H9 (cell line): ENCODE results near the gene NPAS2. TPM values are rescaled to one million over a fixed set of nuclear protein-coding genes. Genes with fewer than 3 reads are reported as not detected.

ENCODE experiments used
- DNase-seq: peaks from one replicate; pipeline ENCODE4 v3.0.0-alpha.2; 2017
- H2AFZ ChIP-seq: one replicate; pipeline ENCODE4 v1.6.1; 2013; ENCODE audit warnings: mild to moderate bottlenecking, low read length, control low read depth, moderate library complexity
- H2AK5ac ChIP-seq: 2 replicates; pipeline ENCODE4 v1.6.1; 2013; ENCODE audit warnings: low read length, control low read depth, mixed read lengths; ENCODE audit not compliant: insufficient read length
- H2BK120ac ChIP-seq: one replicate; pipeline ENCODE4 v1.6.1; 2013; ENCODE audit warnings: low read depth, mild to moderate bottlenecking, low read length, control low read depth, inconsistent platforms; ENCODE audit not compliant: poor library complexity, severe bottlenecking
- H2BK12ac ChIP-seq: 2 replicates; pipeline ENCODE4 v1.6.1; 2013; ENCODE audit warnings: low read length, control low read depth, mixed read lengths, low read depth; ENCODE audit not compliant: insufficient read length
- H2BK15ac ChIP-seq: 2 replicates; pipeline ENCODE4 v1.6.1; 2013; ENCODE audit warnings: low read depth, low read length, control low read depth
- H2BK20ac ChIP-seq: one replicate; pipeline ENCODE4 v1.6.1; 2013; ENCODE audit warnings: low read depth, mild to moderate bottlenecking, low read length, control low read depth, inconsistent platforms; ENCODE audit not compliant: poor library complexity, severe bottlenecking
- H2BK5ac ChIP-seq: 2 replicates; pipeline ENCODE4 v1.6.1; 2013; ENCODE audit warnings: low read length, control low read depth, mixed read lengths; ENCODE audit not compliant: insufficient read length
- H3K14ac ChIP-seq: 2 replicates; pipeline ENCODE4 v1.6.1; 2013; ENCODE audit warnings: low read length, control low read depth; ENCODE audit not compliant: insufficient read depth
- H3K18ac ChIP-seq: 2 replicates; pipeline ENCODE4 v1.6.1; 2013; ENCODE audit warnings: low read depth, mild to moderate bottlenecking, mixed read lengths, low read length, control low read depth; ENCODE audit not compliant: insufficient read length
- H3K23ac ChIP-seq: 2 replicates; pipeline ENCODE4 v1.6.1; 2013; ENCODE audit warnings: low read length, control low read depth, mixed read lengths, low read depth; ENCODE audit not compliant: insufficient read length
- H3K23me2 ChIP-seq: 2 replicates; pipeline ENCODE4 v1.6.1; 2013; ENCODE audit warnings: low read depth, mild to moderate bottlenecking, mixed read lengths, low read length, control low read depth; ENCODE audit not compliant: insufficient read length, poor library complexity, severe bottlenecking
- H3K27ac ChIP-seq: 2 replicates; pipeline ENCODE4 v1.5.1; 2013; ENCODE audit warnings: low read length, control low read depth, mixed read lengths, low read depth; ENCODE audit not compliant: insufficient read length
- H3K27me3 ChIP-seq: 2 replicates; pipeline ENCODE4 v1.6.1; 2013; ENCODE audit warnings: low read length, control low read depth, inconsistent platforms; ENCODE audit not compliant: insufficient read depth
- H3K4ac ChIP-seq: 2 replicates; pipeline ENCODE4 v1.6.1; 2013; ENCODE audit warnings: low read depth, mild to moderate bottlenecking, control low read depth, inconsistent platforms, low read length, moderate library complexity
- H3K4me1 ChIP-seq: 2 replicates; pipeline ENCODE4 v1.6.1; 2013; ENCODE audit warnings: low read length, control low read depth, inconsistent platforms; ENCODE audit not compliant: insufficient read depth
- H3K4me2 ChIP-seq: 2 replicates; pipeline ENCODE4 v1.6.1; 2013; ENCODE audit warnings: low read length, control low read depth, mixed read lengths; ENCODE audit not compliant: insufficient read length, insufficient read depth
- H3K56ac ChIP-seq: 2 replicates; pipeline ENCODE4 v1.6.1; 2013; ENCODE audit warnings: low read depth, mild to moderate bottlenecking, mixed read lengths, low read length, control low read depth; ENCODE audit not compliant: insufficient read length
- H3K79me1 ChIP-seq: 2 replicates; pipeline ENCODE4 v1.6.1; 2013; ENCODE audit warnings: low read depth, mild to moderate bottlenecking, moderate library complexity, low read length, control low read depth, inconsistent platforms; ENCODE audit not compliant: insufficient read depth, poor library complexity, severe bottlenecking
- H3K79me2 ChIP-seq: 2 replicates; pipeline ENCODE4 v1.6.1; 2013; ENCODE audit warnings: low read length, control low read depth, inconsistent platforms; ENCODE audit not compliant: insufficient read depth
- H3K9ac ChIP-seq: 2 replicates; pipeline ENCODE4 v1.6.1; 2013; ENCODE audit warnings: low read length, control low read depth, mixed read lengths; ENCODE audit not compliant: insufficient read length; ENCODE audit errors: extremely low read depth
- H3K9me3 ChIP-seq: one replicate; pipeline ENCODE4 v1.6.1; 2013; ENCODE audit warnings: low read depth, low read length, inconsistent platforms; ENCODE audit not compliant: control insufficient read depth
- H3T11ph ChIP-seq: one replicate; pipeline ENCODE4 v1.6.1; 2013; ENCODE audit warnings: mild to moderate bottlenecking, low read length, control low read depth, inconsistent platforms
- H4K20me1 ChIP-seq: one replicate; pipeline ENCODE4 v1.6.1; 2013; ENCODE audit not compliant: control insufficient read depth, insufficient read length, insufficient read depth
- H4K5ac ChIP-seq: 2 replicates; pipeline ENCODE4 v1.6.1; 2013; ENCODE audit warnings: low read depth, mild to moderate bottlenecking, mixed read lengths, low read length, control low read depth; ENCODE audit not compliant: insufficient read length
- H4K8ac ChIP-seq: replicated peaks from 2 replicates; pipeline ENCODE4 v1.6.1; 2013; ENCODE audit warnings: low read length, control low read depth, mixed read lengths, low read depth; ENCODE audit not compliant: insufficient read length
- H4K91ac ChIP-seq: 2 replicates; pipeline ENCODE4 v1.6.1; 2013; ENCODE audit warnings: low read depth, mild to moderate bottlenecking, moderate library complexity, mixed read lengths, low read length, control low read depth; ENCODE audit not compliant: insufficient read length
- H3K27ac Mint-ChIP-seq, 3 experiments: 2 replicates in 2 of 3; 3 replicates in 1 of 3; pipeline ENCODE4 v1.8.0; 2020 to 2021; ENCODE audit warnings: mixed read lengths in 3 of 3, mild to moderate bottlenecking in 1 of 3, moderate library complexity in 1 of 3
- H3K27me3 Mint-ChIP-seq: 2 replicates; pipeline ENCODE4 v1.8.0; 2021; ENCODE audit warnings: low read depth, mild to moderate bottlenecking, moderate library complexity, mixed read lengths
- H3K36me3 Mint-ChIP-seq, 3 experiments: 2 replicates in 2 of 3; 3 replicates in 1 of 3; pipeline ENCODE4 v1.8.0; 2020 to 2021; ENCODE audit warnings: low read depth in 3 of 3, mixed read lengths in 3 of 3; ENCODE audit not compliant: insufficient read depth in 1 of 3
- H3K4me1 Mint-ChIP-seq, 2 experiments: 2 replicates each; pipeline ENCODE4 v1.8.0; 2020; ENCODE audit warnings: mixed read lengths in 2 of 2
- H3K4me3 Mint-ChIP-seq, 2 experiments: 2 replicates in 1 of 2; 3 replicates in 1 of 2; pipeline ENCODE4 v1.8.0; 2020 to 2021; ENCODE audit warnings: mild to moderate bottlenecking in 2 of 2, mixed read lengths in 2 of 2, moderate library complexity in 1 of 2
- H3K9me3 Mint-ChIP-seq, 2 experiments: 2 replicates in 1 of 2; 3 replicates in 1 of 2; pipeline ENCODE4 v1.8.0; 2020; ENCODE audit warnings: mild to moderate bottlenecking in 2 of 2, mixed read lengths in 2 of 2, moderate library complexity in 1 of 2
- CTCF ChIP-seq: fragments of 200-600 bp; sonication (generic); conservative IDR thresholded peaks from 3 replicates; pipeline ENCODE4 v1.8.0; 2021; ENCODE audit warnings: antibody characterized with exemption, mild to moderate bottlenecking
- WGBS: extraction: QIAGEN DNeasy Blood & Tissue Kit; methylation state at CpG from one replicate; pipeline ENCODE4 v1.1.7; 2013; ENCODE audit warnings: missing lambda C conversion rate, low lambda C conversion rate, mixed read lengths; ENCODE audit not compliant: insufficient read length; ENCODE audit errors: extremely low coverage; 5-methylcytosine and 5-hydroxymethylcytosine counted together
- total RNA-seq: library from RNA; stranded (reverse); gene quantifications from 2 replicates; pipeline ENCODE4 v1.2.1, GENCODE V29; 2021

The NPAS2 gene
- total RNA-seq, 1 experiment from 2014 or later, result 1.3 TPM

GRCh38 chr2:100773538-100773937 is 46.4 kb upstream of the NPAS2 start:
- no peak overlapping the region for H3K56ac ChIP-seq
- Mint-ChIP-seq H3K27me3 (peaks cover 4% of the 10 kb centered on the region; the same call in 1 of the 2 replicates), H3K27ac (no peak overlapping the region), H3K4me1 (peaks cover 0 to 9% of the 10 kb centered on the region in 2 experiments; a peak in 1 of 4 replicates), H3K36me3 (no peaks in the 10 kb centered on the region), H3K4me3 (no peak overlapping the region), H3K9me3 (peaks cover 0 to 4% of the 10 kb centered on the region in 2 experiments; a peak in 2 of 5 replicates)
- H3K27ac ChIP-seq, result no peak overlapping the region
- no peaks in the 10 kb centered on the region for H3K79me2 ChIP-seq
- no peaks in the 10 kb centered on the region for H3K9me3 ChIP-seq
- no peak overlapping the region for H2AFZ ChIP-seq
- H3K23me2 ChIP-seq, result no peaks in the 10 kb centered on the region
- WGBS, result no CpG with 5 or more reads among the region's 4 CpGs
- H3K4ac ChIP-seq, result no peak overlapping the region
- no peaks in the 10 kb centered on the region for H3K27me3 ChIP-seq
- no peak overlapping the region for H4K8ac ChIP-seq
- no peak overlapping the region for H3K23ac ChIP-seq
- H2BK15ac ChIP-seq, result no peak overlapping the region
- no peak overlapping the region for H2BK5ac ChIP-seq
- no peak for TF ChIP-seq CTCF
- H3K9ac ChIP-seq, result no peak overlapping the region
- DNase-seq, result no peak
- no peak overlapping the region for H2BK20ac ChIP-seq
- no peaks in the 10 kb centered on the region for H3K79me1 ChIP-seq
- no peaks in the 10 kb centered on the region for H3K4me1 ChIP-seq
- H2BK12ac ChIP-seq, result no peak overlapping the region
- H3K14ac ChIP-seq, result no peak overlapping the region
- H2AK5ac ChIP-seq, result no peak overlapping the region
- no peak overlapping the region for H4K91ac ChIP-seq
- H4K20me1 ChIP-seq, result no peaks in the 10 kb centered on the region
- no peak overlapping the region for H3K4me2 ChIP-seq
- no peak overlapping the region for H4K5ac ChIP-seq
- H3T11ph ChIP-seq, result no peak overlapping the region
- H3K18ac ChIP-seq, result no peak overlapping the region
- no peak overlapping the region for H2BK120ac ChIP-seq
